ENCODE measurements around the gene CCDC188. TPM values are rescaled to one million over a fixed set of nuclear protein-coding genes. Genes with fewer than 3 reads are reported as not detected.

CCDC188 gene
- total and polyA plus RNA-seq, 12 donors, result 0.30 to 19.0 (median 0.77) TPM; not detected in 2

DNA sequence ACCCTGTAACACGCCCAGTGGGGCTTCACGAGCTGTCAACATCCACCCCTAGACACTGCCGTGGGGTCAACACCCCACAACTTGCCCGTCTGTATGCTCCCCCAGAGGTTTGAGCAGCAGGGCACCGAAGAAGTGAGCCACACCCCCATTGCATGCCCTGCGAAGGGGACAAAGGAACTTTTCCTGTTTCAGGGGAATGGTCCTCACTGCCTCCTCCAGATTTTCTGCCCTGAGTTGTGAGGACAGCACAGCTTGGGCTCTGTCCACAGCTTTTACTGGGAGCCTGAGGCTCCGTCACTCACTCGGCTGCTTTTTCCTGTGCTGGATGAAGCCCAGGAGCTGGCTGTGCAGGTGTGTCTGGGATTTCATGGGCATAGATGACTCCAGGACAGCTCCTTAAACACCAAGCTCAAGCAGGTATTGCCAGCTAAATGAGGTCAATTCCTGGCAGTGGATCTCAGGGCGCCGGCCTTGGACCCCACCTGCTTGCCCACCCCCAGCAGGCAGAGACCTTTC, 40.2 kb upstream of the CCDC188 start:
- no peak overlapping the region for H3K27ac ChIP-seq
- no peak overlapping the region for H3K4me3 ChIP-seq
- intact Hi-C loops (cut with DNase I), result no loop called here
- DNase-seq, result no peak
- no peaks in the 10 kb centered on the region for H3K36me3 ChIP-seq (replicated peaks in 1 of 2)
- H3K9me3 ChIP-seq (replicated peaks in 1 of 3), result no peaks in the 10 kb centered on the region
- no peak for TF ChIP-seq CTCF (IDR thresholded peaks at IDR 0.05)
- TF ChIP-seq POLR2A (IDR thresholded peaks at IDR 0.05), result no peak
- no peaks in the 10 kb centered on the region for H3K4me1 ChIP-seq (replicated peaks in 1 of 2)
- H3K27me3 ChIP-seq, result no peaks in the 10 kb centered on the region
- 65 to 86% (median 71%) methylated on average over 2 to 10 of the region's 10 CpGs for WGBS, 4 donors

GRCh38 chr22:20188567-20188877, 37.7 kb upstream of the CCDC188 start:
- 91 to 100% (median 98%) methylated on average over 2 to 6 of the region's 6 CpGs for WGBS, 4 donors
- intact Hi-C loops (cut with DNase I), result no loop called here
- H3K9me3 ChIP-seq (replicated peaks in 1 of 3), result no peaks in the 10 kb centered on the region

GRCh38 chr22:20187777-20188566, 37.1 kb upstream of the CCDC188 start:
- 92 to 97% (median 92%) methylated on average over 5 to 12 of the region's 12 CpGs for WGBS, 4 donors
- no peaks in the 10 kb centered on the region for H3K9me3 ChIP-seq (replicated peaks in 1 of 3)
- DNase-seq, result no peak
- intact Hi-C loops (cut with DNase I), result no loop called here
- no peak overlapping the region for H3K27ac ChIP-seq
- H3K27me3 ChIP-seq, result no peaks in the 10 kb centered on the region
- no peaks in the 10 kb centered on the region for H3K36me3 ChIP-seq (replicated peaks in 1 of 2)
- H3K4me3 ChIP-seq, result no peak overlapping the region
- H3K4me1 ChIP-seq (replicated peaks in 1 of 2), result no peaks in the 10 kb centered on the region
- no peak for TF ChIP-seq CTCF (IDR thresholded peaks at IDR 0.05)
- TF ChIP-seq POLR2A (IDR thresholded peaks at IDR 0.05), result no peak

More at GRCh38 chr22:20188567-20188877, 37.7 kb upstream of the CCDC188 start:
- DNase-seq, result no peak
- Histone ChIP-seq H3K4me3 (no peak overlapping the region), H3K27me3 (no peaks in the 10 kb centered on the region), H3K36me3 (replicated peaks in 1 of 2) (no peaks in the 10 kb centered on the region), H3K27ac (no peak overlapping the region), H3K4me1 (replicated peaks in 1 of 2) (no peaks in the 10 kb centered on the region)
- no peak for TF ChIP-seq CTCF (IDR thresholded peaks at IDR 0.05)
- TF ChIP-seq POLR2A (IDR thresholded peaks at IDR 0.05), result no peak

DNA sequence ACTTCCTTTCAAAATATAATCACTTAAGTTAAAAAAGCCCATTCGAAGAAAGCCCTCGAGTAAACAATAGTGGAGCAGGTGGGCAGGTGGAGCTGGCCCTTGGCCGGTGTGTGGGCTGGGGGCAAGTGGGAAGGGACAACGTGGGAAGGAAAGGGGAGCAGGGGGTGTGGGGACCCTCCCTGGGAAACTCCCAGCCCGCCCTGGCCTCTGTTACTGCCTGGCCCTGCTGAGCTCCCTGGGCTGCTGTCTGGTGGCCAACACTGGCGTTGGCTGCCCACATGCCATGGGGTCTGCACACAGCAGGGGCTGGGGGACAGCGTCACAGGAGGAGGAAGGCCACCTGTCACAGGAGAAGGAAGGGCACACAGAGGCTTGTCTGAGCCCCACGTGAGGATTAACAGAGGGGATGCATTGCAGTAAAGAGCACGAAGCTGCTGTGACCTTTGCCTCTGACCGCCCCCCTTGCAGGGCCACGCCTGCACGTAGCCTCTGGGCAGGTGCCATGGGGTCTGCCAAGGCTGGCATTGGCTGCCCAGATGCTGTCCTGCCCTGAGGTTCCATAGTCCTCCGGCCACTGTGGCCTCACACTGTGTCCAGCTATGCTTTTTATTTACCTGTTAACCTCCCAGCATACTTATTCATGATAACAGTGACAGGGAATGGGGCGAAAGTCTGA, 36.2 kb upstream of the CCDC188 start:
- H3K4me3 ChIP-seq, result no peak overlapping the region
- WGBS, 4 donors, result 59 to 76% (median 74%) methylated on average over 14 of the region's 14 CpGs
- no peak for DNase-seq
- no peaks in the 10 kb centered on the region for H3K36me3 ChIP-seq (replicated peaks in 1 of 2)
- no peak overlapping the region for H3K27ac ChIP-seq
- TF ChIP-seq CTCF (IDR thresholded peaks at IDR 0.05) (no peak), POLR2A (IDR thresholded peaks at IDR 0.05) (no peak)
- peaks cover 2% of the 10 kb centered on the region for H3K27me3 ChIP-seq
- H3K4me1 ChIP-seq (replicated peaks in 1 of 2), result no peaks in the 10 kb centered on the region
- intact Hi-C loops (cut with DNase I), result no loop called here
- no peaks in the 10 kb centered on the region for H3K9me3 ChIP-seq (replicated peaks in 1 of 3)

Data from adrenal gland (tissue), 12 donors.